Brain microvascular endothelial cell (primary cell): ENCODE data around the gene PCDHGB4.

Experiments used
- DNase-seq: peaks from one replicate; pipeline ENCODE4 v3.0.0-alpha.2; 2020
- H3K27ac ChIP-seq: fragments of 250-450 bp; sonication (Bioruptor Pico); 2 replicates; pipeline ENCODE4 v1.5.1; 2020; ENCODE audit warnings: mild to moderate bottlenecking, moderate library complexity
- H3K27me3 ChIP-seq: fragments of 250-450 bp; sonication (Bioruptor Pico); replicated peaks from 2 replicates; pipeline ENCODE4 v1.5.1; 2020; ENCODE audit warnings: mild to moderate bottlenecking
- H3K36me3 ChIP-seq: fragments of 250-450 bp; sonication (Bioruptor Pico); replicated peaks from 2 replicates; pipeline ENCODE4 v1.5.1; 2020; ENCODE audit warnings: mild to moderate bottlenecking
- H3K4me3 ChIP-seq: 2 replicates; pipeline ENCODE4 v1.5.1; 2011; ENCODE audit warnings: low read depth, mild to moderate bottlenecking, control low read depth, low read length, moderate library complexity
- in situ Hi-C: cut with HindIII; loops from 2 replicates; pipeline ENCODE4 v1.10.0; 2017; ENCODE audit warnings: low sequenced_read_pairs, low pct_ligation_motif_present
- TF ChIP-seq, protein P1 (sequence below): IDR thresholded peaks from 2 replicates; pipeline ENCODE4 v1.5.1; 2011; ENCODE audit warnings: low read depth, mild to moderate bottlenecking, moderate library complexity, low read length, control low read depth, inconsistent platforms; ENCODE audit errors: missing control alignments

The PCDHGB4 gene

DNA sequence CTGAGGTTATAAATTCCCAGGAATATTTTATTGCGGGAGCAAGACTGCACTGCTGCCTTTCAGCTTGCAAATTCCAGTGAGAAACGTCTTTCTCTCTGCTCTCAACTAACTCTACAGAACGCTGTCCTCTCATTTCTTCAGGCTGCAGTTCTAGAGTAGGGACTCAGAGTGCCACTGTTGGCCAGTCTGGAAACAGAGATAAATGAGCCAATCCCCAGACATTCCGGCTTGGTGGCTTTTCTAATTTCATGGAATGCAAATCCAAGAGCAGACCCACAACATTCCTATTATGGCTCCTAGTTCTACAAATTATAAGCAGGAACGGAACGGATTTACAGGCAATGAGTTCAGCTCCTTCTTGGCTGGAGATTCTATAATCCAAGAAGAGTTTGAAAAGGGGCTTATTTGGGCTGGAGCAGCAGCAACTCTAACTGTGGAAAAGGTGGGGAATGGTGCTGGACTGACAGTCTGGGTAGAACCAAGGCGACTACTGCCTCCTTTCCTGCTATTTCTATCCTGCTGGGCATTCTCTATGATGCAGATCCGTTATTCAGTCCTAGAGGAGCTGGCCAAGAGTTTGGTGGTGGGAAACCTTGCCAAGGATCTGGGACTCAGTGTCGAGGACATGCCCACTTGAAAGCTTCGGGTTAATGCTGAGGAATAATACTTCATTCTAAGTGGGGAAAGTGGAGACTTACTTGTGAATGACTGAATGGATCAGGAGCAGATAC lies 52.1 kb downstream of the PCDHGB4 start:
- in situ Hi-C loops: no loop called here
- H3K27ac ChIP-seq: no peak overlapping the region
- H3K36me3 ChIP-seq: no peaks in the 10 kb centered on the region
- TF ChIP-seq, protein P1, sequence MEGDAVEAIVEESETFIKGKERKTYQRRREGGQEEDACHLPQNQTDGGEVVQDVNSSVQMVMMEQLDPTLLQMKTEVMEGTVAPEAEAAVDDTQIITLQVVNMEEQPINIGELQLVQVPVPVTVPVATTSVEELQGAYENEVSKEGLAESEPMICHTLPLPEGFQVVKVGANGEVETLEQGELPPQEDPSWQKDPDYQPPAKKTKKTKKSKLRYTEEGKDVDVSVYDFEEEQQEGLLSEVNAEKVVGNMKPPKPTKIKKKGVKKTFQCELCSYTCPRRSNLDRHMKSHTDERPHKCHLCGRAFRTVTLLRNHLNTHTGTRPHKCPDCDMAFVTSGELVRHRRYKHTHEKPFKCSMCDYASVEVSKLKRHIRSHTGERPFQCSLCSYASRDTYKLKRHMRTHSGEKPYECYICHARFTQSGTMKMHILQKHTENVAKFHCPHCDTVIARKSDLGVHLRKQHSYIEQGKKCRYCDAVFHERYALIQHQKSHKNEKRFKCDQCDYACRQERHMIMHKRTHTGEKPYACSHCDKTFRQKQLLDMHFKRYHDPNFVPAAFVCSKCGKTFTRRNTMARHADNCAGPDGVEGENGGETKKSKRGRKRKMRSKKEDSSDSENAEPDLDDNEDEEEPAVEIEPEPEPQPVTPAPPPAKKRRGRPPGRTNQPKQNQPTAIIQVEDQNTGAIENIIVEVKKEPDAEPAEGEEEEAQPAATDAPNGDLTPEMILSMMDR: no peak
- no peak for DNase-seq
- H3K27me3 ChIP-seq: no peaks in the 10 kb centered on the region
- H3K4me3 ChIP-seq: no peak overlapping the region
